Smooth muscle cell (in vitro differentiated cells): ENCODE results near the gene ZNF780A. TPM values are rescaled to one million over a fixed set of nuclear protein-coding genes. Genes with fewer than 3 reads are reported as not detected.
"Not testable (repeated sequence)": the region's sequence is repeated elsewhere in the genome, so short reads cannot be mapped to it uniquely, and the experiment has no call there.

ENCODE experiments used
- DNase-seq: peaks from one replicate; lab custom pipeline; 2025; ENCODE audit not compliant: unreplicated experiment; lab: John Stamatoyannopoulos, UW
- H2AFZ ChIP-seq: fragments of 200-600 bp; sonication (generic); 2 replicates; pipeline ENCODE4 v1.6.0; 2016; ENCODE audit warnings: antibody characterized with exemption, low read depth, mild to moderate bottlenecking
- H3F3A ChIP-seq: fragments of 200-600 bp; sonication (generic); 2 replicates; pipeline ENCODE4 v1.6.0; 2017; ENCODE audit warnings: antibody characterized with exemption, low read depth
- H3K27ac ChIP-seq: fragments of 200-600 bp; sonication (generic); 2 replicates; pipeline ENCODE4 v1.5.1; 2016; ENCODE audit warnings: low read depth, mild to moderate bottlenecking
- H3K27me3 ChIP-seq: fragments of 200-600 bp; sonication (generic); 2 replicates; pipeline ENCODE4 v1.6.1; 2016; ENCODE audit warnings: low read depth, mild to moderate bottlenecking
- H3K36me3 ChIP-seq: fragments of 200-600 bp; sonication (generic); 2 replicates; pipeline ENCODE4 v1.5.1; 2016; ENCODE audit warnings: low read depth
- H3K4me1 ChIP-seq: fragments of 200-600 bp; sonication (generic); 2 replicates; pipeline ENCODE4 v1.5.1; 2016; ENCODE audit warnings: low read depth
- H3K4me2 ChIP-seq: fragments of 200-600 bp; sonication (generic); 2 replicates; pipeline ENCODE4 v1.6.0; 2016; ENCODE audit warnings: mild to moderate bottlenecking
- H3K4me3 ChIP-seq: fragments of 200-600 bp; sonication (generic); 2 replicates; pipeline ENCODE4 v1.5.1; 2016; ENCODE audit warnings: mild to moderate bottlenecking
- H3K79me2 ChIP-seq: fragments of 200-600 bp; sonication (generic); 2 replicates; pipeline ENCODE4 v1.6.0; 2016; ENCODE audit warnings: low read depth, mild to moderate bottlenecking
- H3K9ac ChIP-seq: fragments of 200-600 bp; sonication (generic); 2 replicates; pipeline ENCODE4 v1.6.0; 2016; ENCODE audit warnings: low read depth
- H3K9me3 ChIP-seq: fragments of 200-600 bp; sonication (generic); replicated peaks from 2 replicates; pipeline ENCODE4 v1.5.1; 2016; ENCODE audit warnings: low read depth
- H4K20me1 ChIP-seq: fragments of 200-600 bp; sonication (generic); 2 replicates; pipeline ENCODE4 v1.6.0; 2016; ENCODE audit warnings: low read depth
- CTCF ChIP-seq: fragments of 200-600 bp; sonication (generic); IDR thresholded peaks from 2 replicates; pipeline ENCODE4 v1.5.1; 2017; ENCODE audit warnings: borderline replicate concordance, mild to moderate bottlenecking, antibody characterized with exemption; ENCODE audit not compliant: insufficient read depth, poor library complexity, severe bottlenecking
- whole genome bisulfite sequencing: methylation state at CpG from one replicate; pipeline ENCODE4 v1.1.7; 2016; ENCODE audit warnings: low lambda C conversion rate; 5-methylcytosine and 5-hydroxymethylcytosine counted together
- polyA plus RNA-seq: library from polyadenylated mRNA; unstranded; fragments of >200 nt; fragmentation: Nextera tagmentation; extraction: Ambion mirVana; gene quantifications from 2 replicates; pipeline ENCODE4 v1.2.1, GENCODE V29; 2016
- total RNA-seq: library from RNA; depleted of rRNA; stranded (reverse); fragments of >200 nt; gene quantifications from 2 replicates; pipeline ENCODE4 v1.2.3, GENCODE V29; 2014

ZNF780A gene
- total and polyA plus RNA-seq, 2 experiments from 2014 or later, result 4.4 to 5.2 TPM

- H3K27ac ChIP-seq, result no peak overlapping the region
- H3K4me2 ChIP-seq, result peak overlapping the region; percentile 98
- H3K27me3 ChIP-seq, result no peaks in the 10 kb centered on the region
- 91% methylated on average over 9 of the region's 9 CpGs for WGBS
- peaks cover 6% of the 10 kb centered on the region for H3K9me3 ChIP-seq
- no peak for DNase-seq
- H3K36me3 ChIP-seq, result peaks cover 2% of the 10 kb centered on the region
- H3K9ac ChIP-seq, result no peak overlapping the region
- peak overlapping the region; percentile 87 for H3K4me3 ChIP-seq
- no peak for TF ChIP-seq CTCF
- H2AFZ ChIP-seq, result no peak overlapping the region
- H4K20me1 ChIP-seq, result no peaks in the 10 kb centered on the region
- H3K4me1 ChIP-seq, result peaks cover 7% of the 10 kb centered on the region
- H3F3A ChIP-seq, result no peaks in the 10 kb centered on the region
- peaks cover 40% of the 10 kb centered on the region for H3K79me2 ChIP-seq
These were observed 36.1 kb downstream of the ZNF780A start for GRCh38 chr19:40054632-40055031.

- Histone ChIP-seq H3K4me2 (no peak overlapping the region), H3K27ac (no peak overlapping the region), H3K9ac (no peak overlapping the region), H4K20me1 (no peaks in the 10 kb centered on the region), H3K4me3 (no peak overlapping the region), H3K36me3 (peaks cover 9% of the 10 kb centered on the region), H3K27me3 (no peaks in the 10 kb centered on the region), H3K9me3 (no peaks in the 10 kb centered on the region), H2AFZ (no peak overlapping the region), H3K79me2 (peaks cover 40% of the 10 kb centered on the region), H3K4me1 (peaks cover 7% of the 10 kb centered on the region), H3F3A (no peaks in the 10 kb centered on the region)
- WGBS, result 98% methylated on average over 2 of the region's 2 CpGs
- TF ChIP-seq CTCF, result no peak
- DNase-seq, result no peak
These were observed 37.3 kb downstream of the ZNF780A start for GRCh38 chr19:40053491-40053890.

DNA sequence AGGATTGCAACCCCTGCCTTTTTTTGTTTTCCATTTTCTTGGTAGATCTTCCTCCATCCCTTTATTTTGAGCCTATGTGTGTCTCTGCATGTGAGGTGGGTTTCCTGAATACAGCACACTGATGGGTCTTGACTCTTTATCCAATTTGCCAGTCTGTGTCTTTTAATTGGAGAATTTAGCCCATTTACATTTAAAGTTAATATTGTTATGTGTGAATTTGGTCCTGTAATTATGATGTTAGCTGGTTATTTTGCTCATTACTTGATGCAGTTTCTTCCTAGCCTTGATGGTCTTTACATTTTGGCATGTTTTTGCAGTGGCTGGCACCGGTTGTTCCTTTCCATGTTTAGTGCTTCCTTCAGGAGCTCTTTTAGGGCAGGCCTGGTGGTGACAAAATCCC lies 49.0 kb downstream of the ZNF780A start:
- not testable (repeated sequence) for DNase-seq, H2AFZ ChIP-seq, H4K20me1 ChIP-seq, H3K27me3 ChIP-seq, H3K79me2 ChIP-seq, H3K4me1 ChIP-seq, H3K27ac ChIP-seq, H3K9ac ChIP-seq, H3K4me3 ChIP-seq, H3K4me2 ChIP-seq, H3F3A ChIP-seq
- Histone ChIP-seq H3K36me3 (peaks cover 34% of the 10 kb centered on the region), H3K9me3 (peaks cover 29% of the 10 kb centered on the region)
- 100% methylated on average over 1 of the region's 1 CpG for WGBS

DNA sequence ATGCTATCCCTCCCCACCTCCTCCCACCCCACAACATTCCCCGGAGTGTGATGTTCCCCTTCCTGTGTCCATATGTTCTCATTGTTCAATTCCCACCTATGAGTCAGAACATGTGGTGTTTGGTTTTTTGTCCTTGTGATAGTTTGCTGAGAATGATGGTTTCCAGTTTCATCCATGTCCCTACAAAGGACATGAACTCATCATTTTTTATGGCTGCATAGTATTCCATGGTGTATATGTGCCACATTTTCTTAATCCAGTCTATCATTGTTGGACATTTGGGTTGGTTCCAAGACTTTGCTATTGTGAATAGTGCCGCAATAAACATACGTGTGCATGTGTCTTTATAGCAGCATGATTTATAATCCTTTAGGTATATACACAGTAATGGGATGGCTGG lies 52.7 kb downstream of the ZNF780A start:
- H3K36me3 ChIP-seq, DNase-seq, H3K4me3 ChIP-seq, H3K4me1 ChIP-seq, H4K20me1 ChIP-seq, H3K4me2 ChIP-seq, H3K9ac ChIP-seq, H3K79me2 ChIP-seq, H3K27ac ChIP-seq, H2AFZ ChIP-seq, H3K27me3 ChIP-seq: not testable (repeated sequence)
- Histone ChIP-seq H3F3A (peaks cover 10% of the 10 kb centered on the region), H3K9me3 (peaks cover 35% of the 10 kb centered on the region)
- WGBS, result 91% methylated on average over 3 of the region's 3 CpGs

DNA sequence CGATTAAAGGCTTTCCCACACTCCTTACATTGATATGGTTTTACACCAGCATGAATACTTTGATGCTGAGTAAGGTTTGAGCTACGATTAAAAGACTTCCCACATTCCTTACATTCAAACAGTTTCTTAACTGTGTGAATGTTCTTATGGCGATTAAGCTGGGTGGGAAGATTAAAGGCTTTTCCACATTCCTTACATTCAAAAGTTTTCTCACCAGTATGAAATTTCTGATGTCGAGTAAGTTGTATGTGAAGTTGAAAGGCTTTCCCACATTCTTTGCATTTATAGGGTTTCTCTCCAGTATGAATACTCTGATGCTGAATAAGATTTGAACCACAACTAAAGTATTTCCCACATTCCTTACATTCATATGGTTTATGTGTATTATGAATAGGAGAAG lies 54.7 kb downstream of the ZNF780A start:
- H3K4me1 ChIP-seq, result no peaks in the 10 kb centered on the region
- no peak overlapping the region for H2AFZ ChIP-seq
- no peaks in the 10 kb centered on the region for H3K27me3 ChIP-seq
- H3K4me3 ChIP-seq, result no peak overlapping the region
- peaks cover 10% of the 10 kb centered on the region for H3F3A ChIP-seq
- no peaks in the 10 kb centered on the region for H4K20me1 ChIP-seq
- H3K79me2 ChIP-seq, result no peaks in the 10 kb centered on the region
- H3K9ac ChIP-seq, result no peak overlapping the region
- no peak for DNase-seq
- 91% methylated on average over 4 of the region's 4 CpGs for WGBS
- H3K4me2 ChIP-seq, result no peak overlapping the region
- no peak for TF ChIP-seq CTCF
- peaks cover 45% of the 10 kb centered on the region for H3K9me3 ChIP-seq
- no peak overlapping the region for H3K27ac ChIP-seq
- peaks cover 6% of the 10 kb centered on the region for H3K36me3 ChIP-seq
